GM12878 (cell line): ENCODE data around the gene SLC6A7. TPM values are rescaled to one million over a fixed set of nuclear protein-coding genes. Genes with fewer than 3 reads are reported as not detected.
A peak's percentile ranks its signal among the peaks of the same experiment; 100 is the strongest.

Source experiments
- BCL11A ChIP-seq: IDR thresholded peaks from 2 replicates; pipeline ENCODE4 v1.6.1; 2011; ENCODE audit warnings: low read depth, low read length
- CHD2 ChIP-seq: IDR thresholded peaks from 2 replicates; pipeline ENCODE4 v1.6.1; 2011; ENCODE audit warnings: low read depth, low read length, improper control_type of control experiment, borderline replicate concordance
- CUX1 ChIP-seq: IDR thresholded peaks from 2 replicates; pipeline ENCODE4 v1.6.1; 2012; ENCODE audit warnings: improper control_type of control experiment, low read depth, low read length; ENCODE audit not compliant: insufficient replicate concordance
- E2F8 ChIP-seq: fragments of 450-650 bp; IDR thresholded peaks from 2 replicates; pipeline ENCODE4 v1.6.1; 2018; ENCODE audit warnings: mild to moderate bottlenecking, low read depth, moderate library complexity; ENCODE audit not compliant: partially characterized antibody
- EGR1 ChIP-seq, 2 experiments: IDR thresholded peaks; 1 replicate in 1 of 2; 2 replicates in 1 of 2; pipeline ENCODE4 v1.6.1; 2011 to 2012; ENCODE audit warnings: low read depth in 2 of 2, low read length in 2 of 2, borderline replicate concordance in 1 of 2, mild to moderate bottlenecking in 1 of 2, moderate library complexity in 1 of 2
- GABPA ChIP-seq: IDR thresholded peaks from 2 replicates; pipeline ENCODE4 v1.6.1; 2014; ENCODE audit warnings: antibody characterized with exemption, low read depth, mild to moderate bottlenecking, inconsistent platforms
- IKZF1 ChIP-seq: fragments of 450-650 bp; conservative IDR thresholded peaks from 2 replicates; pipeline ENCODE4 v1.6.1; 2017; ENCODE audit warnings: antibody characterized with exemption, mild to moderate bottlenecking
- IRF4 ChIP-seq: IDR thresholded peaks from 2 replicates; pipeline ENCODE4 v1.6.1; 2011; ENCODE audit warnings: low read depth, low read length
- MLLT1 ChIP-seq: fragments of 450-650 bp; IDR thresholded peaks from 2 replicates; pipeline ENCODE4 v1.6.1; 2016; ENCODE audit warnings: mild to moderate bottlenecking
- MXI1 ChIP-seq: fragments of 150-350 bp; IDR thresholded peaks from 2 replicates; pipeline ENCODE4 v1.6.1; 2011; ENCODE audit warnings: low read depth, mild to moderate bottlenecking, inconsistent platforms, low read length, improper control_type of control experiment
- RELB ChIP-seq: fragments of 450-650 bp; IDR thresholded peaks from 2 replicates; pipeline ENCODE4 v1.6.1; 2017; ENCODE audit warnings: low read depth, mild to moderate bottlenecking, moderate library complexity
- SMARCA5 ChIP-seq: fragments of 450-650 bp; IDR thresholded peaks from 2 replicates; pipeline ENCODE4 v1.6.1; 2017; ENCODE audit warnings: mild to moderate bottlenecking
- TCF12 ChIP-seq: IDR thresholded peaks from 2 replicates; pipeline ENCODE4 v1.6.1; 2011; ENCODE audit warnings: low read depth, mild to moderate bottlenecking, low read length
- USF2 ChIP-seq: IDR thresholded peaks from 2 replicates; pipeline ENCODE4 v1.6.1; 2011; ENCODE audit warnings: low read depth, low read length, improper control_type of control experiment, borderline replicate concordance
- ZBTB33 ChIP-seq: fragments of 450-650 bp; IDR thresholded peaks from 2 replicates; pipeline ENCODE4 v1.6.1; 2017; ENCODE audit warnings: mild to moderate bottlenecking
- polyA plus RNA-seq, 11 experiments: library from polyadenylated mRNA; depleted of rRNA in 4 of 11; unstranded in 6 of 11; stranded (reverse) in 5 of 11; fragments of >200 nt; fragmentation: Nextera tagmentation in 4 of 11; fragmentation: Illumina TruSeq in 1 of 11; extraction: Ambion mirVana in 4 of 11; extraction: Trizol in 1 of 11; gene quantifications; 1 replicate in 1 of 11; 2 replicates in 10 of 11; pipeline versions ENCODE4 v1.2.1 to v1.2.3, GENCODE V29; 2011 to 2016; ENCODE audit warnings: inconsistent platforms in 2 of 11, missing spikeins in 2 of 11, low read depth in 1 of 11
- total RNA-seq, 4 experiments: library from RNA; depleted of rRNA in 3 of 4; stranded (reverse); fragments of >200 nt in 3 of 4; fragmentation: Illumina TruSeq in 1 of 4; extraction: Trizol in 1 of 4; gene quantifications; 2 replicates each; pipeline versions ENCODE4 v1.2.1 to v1.2.3, GENCODE V29; 2013 to 2021

The SLC6A7 gene
- total and polyA plus RNA-seq, 10 of the 15 experiments (the other 5 are each of a cell fraction or from before 2014, with no cell fraction given): 0.01 to 0.15 (median 0.06) TPM; not detected in 7

GRCh38 chr5:150159741-150160179, 30.1 kb upstream of the SLC6A7 start (continued):
- TF ChIP-seq RELB (peak; percentile 34; the same call in 1 of the 2 replicates), IKZF1 (peak; percentile 61), GABPA (no peak), BCL11A (0 out of 2 replicates have a peak, but pooled peaks have one; percentile 34), TCF12 (peak; percentile 37; the same call in 1 of the 2 replicates), CUX1 (peak; percentile 44), ZBTB33 (no peak), IRF4 (0 out of 2 replicates have a peak, but pooled peaks have one; percentile 7), MLLT1 (0 out of 2 replicates have a peak, but pooled peaks have one; percentile 18), CHD2 (peak; percentile 62; the same call in 1 of the 2 replicates), E2F8 (no peak), USF2 (no peak), SMARCA5 (no peak), MXI1 (no peak), EGR1 (IDR thresholded peaks at IDR 0.05; ENCODE audit: borderline replicate concordance in 1 of 2, low read depth in 2 of 2, low read length in 2 of 2) (peak in 1 of 2 experiments; percentile 60; a peak in 1 of 3 replicates)
